Common myeloid progenitor, CD34-positive (primary cell): ENCODE data around the gene TXNDC2.
"Not testable (repeated sequence)": the region's sequence is repeated elsewhere in the genome, so short reads cannot be mapped to it uniquely, and the experiment has no call there.

ENCODE experiments used
- CTCF ChIA-PET: fragments of 350-600 bp; sonication (Branson Sonifier 250); formaldehyde crosslinking; loops from one replicate; lab custom pipeline; 2021; ENCODE audit warnings: antibody characterized with exemption; lab: Charles Lee
- POLR2A ChIA-PET: fragments of 350-600 bp; sonication (Branson Sonifier 250); formaldehyde crosslinking; loops from one replicate; lab custom pipeline; 2021; ENCODE audit warnings: antibody characterized with exemption; lab: Charles Lee
- DNase-seq, 3 donors: peaks; one replicate each; pipeline versions ENCODE4 v3.0.0 to v3.0.0-alpha.2; 2013
- H3K27ac ChIP-seq, 2 experiments: 1 replicate in 1 of 2; 2 replicates in 1 of 2; pipeline ENCODE4 v1.7.0; 2013; ENCODE audit warnings: inconsistent platforms in 2 of 2, low read length in 2 of 2, mild to moderate bottlenecking in 2 of 2, low read depth in 1 of 2, moderate library complexity in 1 of 2; ENCODE audit not compliant: severe bottlenecking in 2 of 2, insufficient read depth in 1 of 2, poor library complexity in 1 of 2
- H3K27me3 ChIP-seq, 5 experiments: replicated peaks in 2 of 5; 1 replicate in 3 of 5; 2 replicates in 2 of 5; pipeline versions ENCODE4 v1.6.1 to v1.7.0; 2013; ENCODE audit warnings: low read length in 4 of 5, mild to moderate bottlenecking in 2 of 5, moderate library complexity in 2 of 5, inconsistent platforms in 1 of 5; ENCODE audit not compliant: insufficient read depth in 5 of 5, control insufficient read depth in 4 of 5
- H3K36me3 ChIP-seq, 4 experiments: 1 replicate in 2 of 4; 2 replicates in 2 of 4; pipeline versions ENCODE4 v1.6.1 to v1.7.0; 2013; ENCODE audit warnings: low read length in 3 of 4, control low read depth in 1 of 4, mild to moderate bottlenecking in 1 of 4; ENCODE audit not compliant: control insufficient read depth in 4 of 4, insufficient read depth in 4 of 4
- H3K4me1 ChIP-seq, 4 experiments: 1 replicate in 3 of 4; 2 replicates in 1 of 4; pipeline versions ENCODE4 v1.6.1 to v1.7.1; 2013; ENCODE audit warnings: low read length in 3 of 4, mild to moderate bottlenecking in 3 of 4, control low read depth in 1 of 4, inconsistent platforms in 1 of 4, moderate library complexity in 1 of 4; ENCODE audit not compliant: control insufficient read depth in 4 of 4, insufficient read depth in 4 of 4; ENCODE audit errors: control extremely low read depth in 1 of 4
- H3K4me3 ChIP-seq, 7 experiments: 1 replicate in 4 of 7; 2 replicates in 3 of 7; pipeline versions ENCODE4 v1.5.1 to v1.7.0; 2013; ENCODE audit warnings: mild to moderate bottlenecking in 7 of 7, low read length in 6 of 7, moderate library complexity in 6 of 7, inconsistent platforms in 2 of 7, low read depth in 2 of 7, control low read depth in 1 of 7; ENCODE audit not compliant: insufficient read depth in 4 of 7, control insufficient read depth in 1 of 7; ENCODE audit errors: extremely low read depth in 1 of 7
- H3K9me3 ChIP-seq, 5 experiments: 1 replicate in 4 of 5; 2 replicates in 1 of 5; pipeline versions ENCODE4 v1.6.1 to v1.7.1; 2013; ENCODE audit warnings: low read length in 4 of 5, mild to moderate bottlenecking in 2 of 5, inconsistent platforms in 1 of 5, low read depth in 1 of 5, moderate library complexity in 1 of 5; ENCODE audit not compliant: control insufficient read depth in 4 of 5, insufficient read depth in 2 of 5; ENCODE audit errors: control extremely low read depth in 1 of 5
- WGBS: methylation state at CpG from one replicate; pipeline ENCODE4 v1.1.5; 2013; ENCODE audit not compliant: insufficient coverage; 5-methylcytosine and 5-hydroxymethylcytosine counted together

Gene TXNDC2

DNA sequence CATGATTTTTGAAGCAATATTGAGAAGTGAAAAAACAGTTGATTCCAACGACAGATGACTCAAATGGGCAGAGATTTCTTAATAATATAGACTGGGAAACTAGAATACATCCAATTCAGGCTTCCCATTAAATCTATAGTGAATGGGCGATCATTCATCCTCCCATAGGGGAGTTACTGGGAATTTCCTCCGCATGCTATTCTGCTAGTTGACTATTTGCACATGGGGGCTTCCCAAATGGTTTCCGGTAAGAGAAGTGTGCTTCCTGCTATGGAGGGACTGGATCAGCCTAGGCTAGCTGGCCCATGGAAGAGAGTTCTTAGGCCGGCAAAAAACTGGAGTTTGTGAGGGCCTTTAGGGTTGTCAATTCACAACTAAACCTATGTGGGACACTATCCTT lies 25.5 kb downstream of the TXNDC2 start:
- POLR2A ChIA-PET, result no interaction called here
- Histone ChIP-seq H3K36me3 (no peaks in the 10 kb centered on the region), H3K4me1 (peaks cover 10 to 24% (median 16%) of the 10 kb centered on the region in 4 experiments), H3K4me3 (no peak overlapping the region), H3K27ac (no peak overlapping the region), H3K27me3 (no peaks in the 10 kb centered on the region), H3K9me3 (no peaks in the 10 kb centered on the region)
- no CpG with 5 or more reads among the region's 5 CpGs for WGBS
- no peak for DNase-seq
- CTCF ChIA-PET, result no interaction called here

DNA sequence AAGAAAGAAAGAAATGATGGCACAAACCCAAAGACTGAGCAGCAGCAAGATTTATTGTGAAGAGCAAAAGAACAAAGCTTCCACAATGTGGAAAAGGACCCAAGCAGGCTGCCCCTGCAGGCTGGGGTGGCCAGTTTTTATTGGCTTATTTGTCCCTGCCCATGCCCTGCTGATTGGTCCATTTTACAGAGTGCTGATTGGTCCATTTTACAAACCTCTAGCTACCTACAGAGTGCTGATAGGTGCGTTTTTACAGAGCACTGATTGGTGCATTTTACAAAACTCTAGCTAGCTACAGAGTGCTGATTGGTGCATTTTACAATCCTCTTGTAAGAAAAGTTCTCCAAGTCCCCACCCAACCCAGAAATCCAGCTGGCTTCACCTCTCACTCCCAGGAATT lies 26.5 kb downstream of the TXNDC2 start:
- H3K27ac ChIP-seq, H3K9me3 ChIP-seq, H3K36me3 ChIP-seq, CTCF ChIA-PET, H3K27me3 ChIP-seq, POLR2A ChIA-PET, H3K4me3 ChIP-seq: not testable (repeated sequence)
- DNase-seq, result peak in 2 of 3 donors; percentile 37 to 45
- WGBS, result 100% methylated on average over 1 of the region's 1 CpG
- peaks cover 16 to 27% (median 25%) of the 10 kb centered on the region in 4 experiments for H3K4me1 ChIP-seq

DNA sequence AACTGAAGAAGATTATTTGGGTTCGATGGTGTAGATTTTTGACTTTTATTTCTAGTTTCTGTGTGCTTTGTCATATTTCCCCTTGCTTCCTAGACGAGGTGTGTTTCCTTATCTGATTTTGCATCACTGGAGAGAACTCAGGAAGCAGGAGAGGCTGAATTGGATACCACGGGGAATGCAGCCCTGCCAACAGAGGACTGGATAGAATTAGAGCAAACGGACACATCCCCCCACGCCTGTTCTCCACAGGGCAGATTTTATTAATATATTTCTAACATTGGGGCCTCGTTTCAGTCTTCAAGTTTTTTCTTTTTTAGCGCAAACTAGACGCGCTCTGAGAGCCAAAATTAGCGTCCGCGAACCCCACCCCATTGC lies 27.4 kb downstream of the TXNDC2 start:
- ChIA-PET POLR2A (interaction anchor here (0.8 kb wide), 2 partner anchors 10 to 734 kb away, joined by 3 to 4 read pairs; no protein-coding TSS in a partner anchor), CTCF (interaction anchor here (0.6 to 1.0 kb wide), 3 partner anchors 11 to 536 kb away, joined by 3 to 6 read pairs (median 3); no protein-coding TSS in a partner anchor)
- Histone ChIP-seq H3K9me3 (no peaks in the 10 kb centered on the region), H3K36me3 (peaks cover 0 to 3% (median 0%) of the 10 kb centered on the region in 4 experiments), H3K4me3 (peak overlapping the region; percentile 89 to 99 (median 92)), H3K27ac (peak overlapping the region in 1 of 2 experiments; percentile 97), H3K4me1 (peaks cover 23 to 36% (median 32%) of the 10 kb centered on the region in 4 experiments), H3K27me3 (no peaks in the 10 kb centered on the region)
- DNase-seq, result no peak
- 0% methylated on average over 10 of the region's 12 CpGs for WGBS

DNA sequence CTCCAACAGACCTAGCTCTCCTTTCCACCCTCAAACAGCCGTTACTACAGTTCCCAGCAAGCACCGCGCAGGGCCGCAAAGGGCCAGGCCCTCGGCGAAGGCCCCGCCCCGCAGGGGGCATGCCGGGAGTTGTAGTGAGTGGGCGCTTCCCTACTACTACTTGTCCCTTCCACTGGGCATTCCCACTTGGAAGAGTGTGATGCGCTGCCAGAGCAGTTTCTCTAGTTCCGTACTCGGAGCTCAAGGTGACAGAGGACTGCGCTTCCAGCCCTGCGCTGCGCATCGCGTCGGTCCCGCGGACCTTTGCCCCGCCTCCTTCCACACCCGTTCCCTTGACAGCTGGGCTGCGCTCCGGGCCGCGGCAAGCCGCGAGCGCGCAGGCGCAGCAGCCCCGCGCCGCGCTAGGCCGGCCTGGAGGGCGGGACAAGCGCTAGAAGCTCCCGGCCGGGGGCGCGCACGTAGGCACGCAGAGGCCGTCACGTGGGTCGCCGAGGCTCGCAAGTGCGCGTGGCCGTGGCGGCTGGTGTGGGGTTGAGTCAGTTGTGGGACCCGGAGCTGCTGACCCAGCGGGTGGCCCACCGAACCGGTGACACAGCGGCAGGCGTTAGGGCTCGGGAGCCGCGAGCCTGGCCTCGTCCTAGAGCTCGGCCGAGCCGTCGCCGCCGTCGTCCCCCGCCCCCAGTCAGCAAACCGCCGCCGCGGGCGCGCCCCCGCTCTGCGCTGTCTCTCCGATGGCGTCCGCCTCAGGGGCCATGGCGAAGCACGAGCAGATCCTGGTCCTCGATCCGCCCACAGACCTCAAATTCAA lies 28.0 kb downstream of the TXNDC2 start, which contains the start of gene VAPA:
Gene VAPA (plus strand): TSS at position 491 of the 808 bp plus-strand sequence. CDS start 241 bp downstream, at position 732.
- peaks cover 0 to 3% (median 0%) of the 10 kb centered on the region in 4 experiments for H3K36me3 ChIP-seq
- H3K4me3 ChIP-seq, result peak within 1 kb of the TSS; percentile 89 to 99 (median 92)
- no peaks in the 10 kb centered on the region for H3K27me3 ChIP-seq
- 0% methylated on average over 82 of the region's 87 CpGs for WGBS
- ChIA-PET POLR2A (interaction anchor here (0.8 kb wide), 2 partner anchors 10 to 734 kb away, joined by 3 to 4 read pairs; no protein-coding TSS in a partner anchor), CTCF (interaction anchor here (0.6 to 1.0 kb wide), 3 partner anchors 10 to 536 kb away, joined by 3 to 6 read pairs (median 3); no protein-coding TSS in a partner anchor)
- H3K9me3 ChIP-seq, result no peaks in the 10 kb centered on the region
- peak within 1 kb of the TSS; percentile 91 to 97 for H3K27ac ChIP-seq
- peak; percentile 96 to 98 (median 98) for DNase-seq
- peaks cover 29 to 42% (median 38%) of the 10 kb centered on the region in 4 experiments for H3K4me1 ChIP-seq

DNA sequence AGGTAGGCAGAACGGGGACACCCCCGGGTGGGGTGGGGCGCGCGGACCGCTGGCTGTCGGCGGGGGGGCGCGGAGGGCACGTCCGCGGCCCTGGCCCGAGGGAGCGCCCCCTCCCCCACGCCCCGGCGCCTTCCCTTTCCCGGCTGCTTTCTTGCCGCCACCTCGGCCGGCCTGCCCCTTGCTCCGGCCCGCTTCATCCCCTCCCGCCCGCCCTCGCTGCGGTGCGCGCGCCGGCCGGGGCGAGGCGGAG lies 28.5 kb downstream of the TXNDC2 start:
- H3K27ac ChIP-seq, result peak overlapping the region; percentile 91 to 97
- H3K36me3 ChIP-seq, result peaks cover 0 to 3% (median 0%) of the 10 kb centered on the region in 4 experiments
- DNase-seq, result no peak
- peaks cover 32 to 45% (median 40%) of the 10 kb centered on the region in 4 experiments for H3K4me1 ChIP-seq
- CTCF ChIA-PET, result interaction anchor here (1.3 kb wide), 1 partner anchor 22 kb away, joined by 3 read pairs; no protein-coding TSS in a partner anchor
- H3K27me3 ChIP-seq, result no peaks in the 10 kb centered on the region
- peak overlapping the region; percentile 89 to 99 (median 92) for H3K4me3 ChIP-seq
- WGBS, result 0% methylated on average over 10 of the region's 35 CpGs
- POLR2A ChIA-PET, result interaction anchor here (0.9 kb wide), 1 partner anchor 20 kb away, joined by 3 read pairs; no protein-coding TSS in a partner anchor
- H3K9me3 ChIP-seq, result no peaks in the 10 kb centered on the region

DNA sequence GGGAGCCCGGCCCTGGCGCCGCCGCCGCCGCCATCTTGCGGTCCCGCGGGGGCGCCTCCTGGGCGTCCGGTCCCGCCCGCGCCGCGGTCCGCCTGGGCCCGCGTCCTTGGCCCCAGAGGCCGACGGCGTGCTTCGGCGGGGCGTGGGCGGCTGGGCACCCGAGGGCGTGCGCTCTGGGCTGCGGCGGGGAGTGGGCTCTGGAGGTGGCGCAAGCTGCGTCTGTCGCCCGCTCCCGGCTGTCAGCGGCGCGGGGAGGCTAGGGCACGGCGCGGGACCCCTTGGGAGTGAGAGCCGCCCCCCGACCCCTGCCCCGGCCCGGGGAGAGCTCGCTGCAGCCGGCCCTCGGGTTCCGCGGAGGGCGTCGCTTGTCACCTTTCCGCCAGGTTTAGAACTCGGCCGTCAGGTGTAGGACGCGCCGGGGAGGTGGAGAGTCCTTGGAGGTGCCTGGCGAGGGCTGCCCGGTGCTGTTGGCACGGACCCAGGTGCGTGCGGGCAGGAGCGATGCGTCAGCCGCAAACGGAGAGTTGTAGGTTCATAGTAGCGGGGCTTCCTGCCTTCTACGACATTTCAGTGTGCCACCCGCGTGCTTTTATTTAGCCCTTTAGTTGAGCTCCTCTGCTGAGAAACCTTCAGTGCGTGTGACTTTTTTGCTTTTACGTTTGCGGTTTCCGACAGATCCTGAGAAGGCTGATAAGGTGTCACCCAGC lies 29.0 kb downstream of the TXNDC2 start:
- ChIA-PET POLR2A (interaction anchor here (0.7 to 1.1 kb wide), 4 partner anchors 19 to 43 kb away, joined by 3 to 8 read pairs (median 3); no protein-coding TSS in a partner anchor), CTCF (interaction anchor here (0.7 to 1.7 kb wide), 6 partner anchors 9 to 45 kb away, joined by 3 to 6 read pairs (median 4); no protein-coding TSS in a partner anchor)
- DNase-seq, result peak; percentile 87 to 92 (median 91)
- peaks cover 0 to 3% (median 0%) of the 10 kb centered on the region in 4 experiments for H3K36me3 ChIP-seq
- H3K4me3 ChIP-seq, result peak overlapping the region; percentile 89 to 99 (median 92)
- H3K27me3 ChIP-seq, result no peaks in the 10 kb centered on the region
- peak overlapping the region; percentile 91 to 97 for H3K27ac ChIP-seq
- peaks cover 36 to 49% (median 43%) of the 10 kb centered on the region in 4 experiments for H3K4me1 ChIP-seq
- under 1% methylated on average over 71 of the region's 77 CpGs for WGBS
- no peaks in the 10 kb centered on the region for H3K9me3 ChIP-seq
